Hematopoietic multipotent progenitor cell treated with erythropoietin and hydrocortisone succinate and interleukin-3 and kit ligand, for 6 days (in vitro differentiated cells): ENCODE measurements around the gene PLXNB3.
"Not testable (repeated sequence)": the region's sequence is repeated elsewhere in the genome, so short reads cannot be mapped to it uniquely, and the experiment has no call there.

ENCODE experiments used
- DNase-seq: peaks from one replicate; pipeline ENCODE4 v3.0.0-alpha.2; 2015

PLXNB3 gene

GRCh38 chrX:153794018-153794896, 30.2 kb downstream of the PLXNB3 start, which contains the start of the genes IDH3G and SSR4:
TSS of gene IDH3G (minus strand) at chrX:153794375. CDS start at chrX:153794326, 49 bp downstream.
TSS of gene SSR4 (plus strand) at chrX:153794668. CDS start at chrX:153794688, 20 bp downstream.
- DNase-seq: peak; percentile 94

GRCh38 chrX:153794897-153795816, 31.1 kb downstream of the PLXNB3 start:
- peak; percentile 22 for DNase-seq

DNA sequence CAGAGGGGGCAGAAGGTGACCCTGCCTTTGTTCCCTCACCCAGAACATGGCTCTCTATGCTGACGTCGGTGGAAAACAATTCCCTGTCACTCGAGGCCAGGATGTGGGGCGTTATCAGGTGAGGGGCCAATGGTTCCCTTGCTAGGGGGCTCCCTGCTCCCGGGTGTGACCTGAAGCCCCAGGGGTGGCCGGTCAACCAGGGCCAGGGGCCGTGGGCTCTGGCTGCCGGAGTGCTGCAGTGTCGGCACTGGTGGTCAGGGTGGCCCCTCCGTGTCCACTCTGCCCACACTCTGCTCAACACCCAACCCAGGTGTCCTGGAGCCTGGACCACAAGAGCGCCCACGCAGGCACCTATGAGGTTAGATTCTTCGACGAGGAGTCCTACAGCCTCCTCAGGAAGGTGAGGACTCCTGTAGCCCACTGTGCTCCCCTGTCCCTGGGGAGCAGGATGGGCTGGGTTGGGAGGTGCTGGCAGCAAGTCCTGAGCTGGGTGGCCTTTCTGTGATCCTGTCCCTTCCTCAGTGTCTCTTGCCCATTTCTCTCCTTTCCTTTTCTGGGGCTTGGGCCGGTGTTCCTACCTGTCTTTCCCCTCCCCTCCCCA, 33.5 kb downstream of the PLXNB3 start:
- no peak for DNase-seq

GRCh38 chrX:153799326-153799725, 35.3 kb downstream of the PLXNB3 start:
- DNase-seq: no peak

DNA sequence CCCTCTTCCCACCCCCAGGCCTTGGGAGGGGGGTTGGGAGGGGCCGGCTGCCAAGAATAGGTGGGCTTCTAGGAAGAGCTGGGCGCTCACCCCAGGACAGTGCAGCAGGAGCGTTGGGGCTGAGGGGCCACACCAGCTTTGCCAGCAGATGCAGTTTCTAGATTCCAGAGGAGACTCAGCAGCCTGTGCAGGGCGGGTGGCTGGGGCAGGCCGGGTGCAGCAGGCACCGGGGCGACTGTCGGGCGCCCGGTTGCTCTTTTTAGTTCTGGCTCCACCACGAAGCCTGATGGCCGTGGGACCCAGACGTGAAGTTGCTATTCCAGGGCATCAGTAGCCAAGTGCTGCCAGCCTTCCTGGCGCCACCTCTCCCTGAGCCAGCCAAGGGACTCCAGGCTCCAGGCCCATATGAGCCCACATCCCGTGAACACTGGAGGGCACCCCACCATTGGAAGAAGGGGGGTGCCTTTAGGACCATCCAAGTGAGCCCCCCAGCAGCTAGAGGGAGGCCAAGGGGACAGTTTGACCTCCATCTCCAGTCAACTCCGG, 36.2 kb downstream of the PLXNB3 start:
- DNase-seq: no peak

DNA sequence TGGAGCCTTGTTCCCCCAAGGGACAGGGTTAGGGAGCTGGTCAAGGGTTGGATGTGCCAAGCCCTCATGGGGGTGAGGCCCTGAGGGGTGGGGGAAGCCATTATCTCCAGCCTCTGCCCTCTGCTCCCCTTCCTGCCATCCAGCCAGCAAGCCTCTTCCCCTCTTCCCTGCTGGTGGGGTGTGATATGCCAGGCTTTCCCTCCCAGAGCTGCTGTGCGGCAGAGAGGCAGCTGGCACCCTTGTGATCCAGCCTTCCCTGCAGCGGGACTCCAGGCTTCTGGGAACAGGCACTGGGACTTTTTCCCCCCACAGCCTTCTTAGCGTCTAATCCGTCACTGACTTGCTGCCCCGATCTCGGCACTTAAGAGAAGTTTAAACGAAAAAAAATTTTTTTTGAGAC, 36.7 kb downstream of the PLXNB3 start:
- DNase-seq: no peak

- DNase-seq: no peak
Observed at GRCh38 chrX:153801669-153802068, 37.6 kb downstream of the PLXNB3 start.

DNA sequence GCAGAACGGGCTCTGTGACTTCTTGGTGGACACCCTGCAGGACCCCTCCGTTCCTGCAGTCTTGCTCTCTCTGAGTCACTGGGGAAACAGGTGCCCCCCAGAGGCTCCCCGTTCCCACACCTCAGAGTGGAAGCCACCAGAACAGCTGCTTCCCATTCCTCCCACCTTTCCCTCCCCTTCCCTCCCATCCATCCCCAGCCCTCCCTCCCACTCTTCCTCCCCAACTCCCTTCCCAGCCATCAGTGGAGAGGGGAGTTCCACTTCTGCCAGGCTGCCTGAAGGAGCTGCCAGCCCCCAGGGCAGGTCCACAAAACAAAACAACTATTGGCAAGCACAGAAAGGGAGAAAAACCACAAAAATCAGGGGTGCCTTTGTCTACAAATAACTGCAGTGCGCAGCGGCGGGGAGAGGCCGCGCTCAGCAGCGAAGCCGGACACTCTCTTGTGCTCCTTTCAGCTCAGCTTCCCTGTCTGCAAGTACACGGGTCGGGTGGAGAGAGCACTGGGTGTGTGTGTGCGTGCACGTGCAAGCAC, 38.5 kb downstream of the PLXNB3 start:
- no peak for DNase-seq

DNA sequence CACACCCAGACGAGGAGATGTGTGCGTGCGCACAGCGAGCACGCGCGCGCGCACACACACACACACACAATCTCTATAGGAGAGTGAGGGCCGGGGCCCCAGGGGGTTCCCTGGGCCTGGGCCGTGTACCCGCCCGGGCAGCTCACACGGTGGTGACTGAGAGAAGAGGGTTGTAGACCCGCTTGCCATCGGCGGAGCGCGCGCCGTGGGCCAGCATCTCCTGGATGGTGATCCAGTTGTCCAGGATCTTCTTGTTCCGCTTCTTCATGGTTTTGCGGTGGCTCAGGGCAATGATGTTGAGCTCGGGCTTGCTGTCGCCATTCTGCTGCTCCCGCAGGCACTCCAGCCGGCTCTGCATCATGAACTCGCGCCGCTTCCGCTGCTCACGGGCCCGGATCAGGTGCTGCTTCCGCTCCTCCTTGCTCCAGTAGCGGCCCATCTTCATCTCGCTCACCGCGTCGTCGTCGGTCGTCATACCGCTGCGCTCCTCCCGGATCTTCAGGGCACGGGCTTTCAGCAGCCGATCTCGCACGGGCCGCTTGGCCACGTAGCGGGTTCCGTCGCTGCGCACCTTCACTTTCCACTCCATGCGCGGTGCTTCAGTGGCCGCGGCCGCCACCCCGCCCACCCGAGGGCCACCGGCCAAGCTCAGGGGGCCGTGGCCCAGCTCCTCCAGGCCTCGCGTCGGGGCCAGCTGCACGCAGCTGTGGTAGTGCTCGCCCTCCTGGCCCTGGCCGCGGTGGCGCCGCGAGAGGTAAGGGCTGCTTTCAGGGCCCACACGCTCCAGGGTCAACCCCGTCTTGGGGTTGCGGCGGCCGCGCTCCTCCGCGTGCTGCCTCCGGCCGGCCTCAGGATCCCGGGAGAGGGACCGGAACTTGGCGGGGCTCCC, 39.4 kb downstream of the PLXNB3 start:
- DNase-seq: no peak

- DNase-seq: no peak
Observed at GRCh38 chrX:153804100-153804595, 40.1 kb downstream of the PLXNB3 start.

DNA sequence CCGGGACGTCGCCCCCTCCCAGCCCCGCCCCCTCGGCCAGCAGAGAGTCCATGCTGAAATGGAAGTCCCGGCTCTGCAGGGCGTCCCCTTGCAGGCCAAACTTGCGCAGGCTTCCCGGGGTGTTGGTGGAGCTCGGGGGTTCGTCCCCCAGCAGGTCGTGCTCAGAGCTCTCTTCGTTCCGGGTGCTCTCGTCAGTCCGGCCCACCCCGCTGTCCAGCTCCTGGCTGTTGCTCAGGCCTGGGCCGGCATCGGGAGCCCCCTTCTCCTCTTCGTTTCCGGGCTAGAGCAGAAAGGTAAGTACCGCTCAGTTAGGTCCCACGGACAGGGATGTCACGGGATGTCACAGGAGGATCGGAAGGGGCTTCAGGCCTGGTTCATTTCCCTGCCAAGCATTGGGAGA, 40.6 kb downstream of the PLXNB3 start:
- DNase-seq: no peak

DNA sequence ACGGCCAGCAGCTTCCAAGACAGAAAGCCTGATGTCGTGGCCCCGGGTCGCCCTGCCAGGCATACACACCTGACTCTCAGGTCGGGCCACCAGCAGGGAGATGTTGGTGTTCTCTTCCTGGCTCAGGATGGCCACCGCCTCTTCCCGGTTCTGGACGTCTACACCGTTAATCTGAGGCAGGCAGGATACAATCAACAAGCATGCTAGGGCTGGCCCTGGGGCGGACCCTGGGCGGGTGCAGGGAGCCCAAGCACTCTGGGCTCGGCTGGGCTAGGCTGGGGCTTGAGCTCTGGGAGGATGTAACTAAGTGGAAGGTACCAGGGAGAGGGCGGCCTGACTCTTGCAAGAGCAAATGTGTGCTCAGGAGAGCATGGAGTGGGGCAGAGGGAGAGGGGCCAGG, 41.4 kb downstream of the PLXNB3 start:
- no peak for DNase-seq

DNA sequence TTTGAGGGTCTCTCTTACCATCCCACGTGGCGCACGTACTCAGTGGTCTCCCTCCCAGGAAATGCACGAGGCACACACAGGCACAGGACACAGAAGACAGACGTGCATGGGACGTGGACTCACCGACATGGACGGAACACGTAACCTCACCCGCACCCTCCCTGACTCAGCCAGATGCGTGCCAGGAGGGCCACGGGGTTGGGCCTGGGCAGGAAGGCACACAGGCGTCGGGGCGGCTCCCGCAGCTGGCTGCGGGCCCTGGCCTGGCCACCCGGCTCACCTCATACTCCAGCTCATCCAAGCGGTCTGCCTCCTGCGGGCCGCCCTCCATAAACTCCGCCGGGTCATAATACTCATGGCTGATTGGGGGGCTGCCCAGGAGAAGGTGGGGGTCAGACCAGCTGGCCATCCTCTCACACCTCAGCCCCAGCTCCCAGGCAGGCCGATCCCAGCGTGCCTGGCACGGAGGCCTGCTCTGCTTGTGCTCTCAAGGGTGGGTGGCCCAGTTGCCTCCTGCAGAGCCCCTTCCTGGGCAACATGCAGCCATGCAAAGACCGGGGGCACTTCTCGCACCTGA, 43.0 kb downstream of the PLXNB3 start:
- no peak for DNase-seq

DNA sequence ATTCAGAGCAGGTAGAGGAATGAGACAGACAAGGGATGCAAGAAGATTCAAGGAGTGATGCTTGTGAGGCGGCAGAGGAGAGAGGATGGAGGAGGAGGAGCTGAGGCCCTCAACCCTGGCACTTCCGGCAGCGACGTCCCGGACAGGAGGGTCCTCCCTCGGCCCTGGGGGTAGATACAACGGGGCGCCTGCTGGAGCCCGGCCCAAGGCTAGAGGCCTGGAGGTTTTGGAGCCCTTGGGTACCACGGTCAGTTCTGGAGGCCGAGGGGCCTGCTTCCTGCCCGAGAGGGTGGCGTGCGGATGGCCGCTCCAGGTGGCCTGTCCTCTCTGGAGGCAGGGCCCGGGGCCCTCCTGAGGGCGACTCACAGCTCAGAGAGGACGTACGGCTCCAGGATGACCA, 43.9 kb downstream of the PLXNB3 start:
- no peak for DNase-seq

GRCh38 chrX:153812220-153812619, 48.2 kb downstream of the PLXNB3 start:
- no peak for DNase-seq

DNA sequence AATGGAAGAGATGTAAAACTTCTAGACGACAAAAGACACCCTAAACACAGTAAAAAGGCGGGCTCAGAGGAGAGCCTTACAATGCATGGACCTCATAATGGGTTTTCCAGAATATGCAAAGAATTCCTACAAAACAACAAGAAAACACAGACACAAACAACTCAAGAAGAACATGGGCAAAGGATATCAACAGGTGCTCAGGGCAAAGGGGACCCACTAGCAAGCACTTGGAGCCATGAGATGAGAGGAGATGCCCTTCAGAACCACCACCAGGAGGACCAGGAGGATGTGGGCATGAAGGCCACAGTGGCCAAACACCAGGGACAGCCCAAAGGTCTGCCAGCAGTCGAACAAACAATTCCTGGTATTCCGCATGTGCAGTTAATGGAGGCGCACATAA, 49.1 kb downstream of the PLXNB3 start:
- DNase-seq: no peak

GRCh38 chrX:153814591-153815315, 50.7 kb downstream of the PLXNB3 start:
- DNase-seq: peak; percentile 9

- peak; percentile 71 for DNase-seq
Observed at GRCh38 chrX:153816831-153817690, 53.0 kb downstream of the PLXNB3 start.

- DNase-seq: not testable (repeated sequence)
Observed at GRCh38 chrX:153818064-153818463, 54.0 kb downstream of the PLXNB3 start.
